Measurements from ENCODE around the gene SPAG16. TPM values are rescaled to one million over a fixed set of nuclear protein-coding genes. Genes with fewer than 3 reads are reported as not detected.

SPAG16 gene
- total and polyA plus RNA-seq, 2 donors from 2014 or later: 35.9 to 38.5 TPM

- Histone ChIP-seq H3K4me1 (ENCODE audit: control insufficient read depth in 2 of 3, insufficient read depth in 2 of 3, low read depth in 1 of 3, low read length in 3 of 3) (no peaks in the 10 kb centered on the region), H3K4me3 (ENCODE audit: low read length in 3 of 3) (no peak overlapping the region), H3K36me3 (ENCODE audit: control insufficient read depth in 2 of 3, insufficient read depth in 3 of 3, low read length in 3 of 3) (no peaks in the 10 kb centered on the region), H3K9me3 (ENCODE audit: control insufficient read depth in 2 of 3, insufficient read depth in 1 of 3, low read length in 3 of 3) (peaks cover 0 to 18% (median 7%) of the 10 kb centered on the region in 3 donors), H3K9ac (ENCODE audit: low read length in 3 of 3) (no peak overlapping the region), H3K27ac (ENCODE audit: low read depth in 2 of 2, low read length in 2 of 2) (no peak overlapping the region), H3K27me3 (ENCODE audit: control insufficient read depth, insufficient read depth, low read length) (no peaks in the 10 kb centered on the region)
- intact Hi-C loops (cut with DNase I): no loop called here
- no peak for TF ChIP-seq CTCF (IDR thresholded peaks at IDR 0.05; ENCODE audit: borderline replicate concordance, extremely low read depth, insufficient read depth)
- FAIRE-seq: no peak
- DNase-seq: no peak
Observed at GRCh38 chr2:213669657-213670056, 385.4 kb downstream of the SPAG16 start.

GRCh38 chr2:213678437-213679218 lies 394.4 kb downstream of the SPAG16 start:
- no peaks in the 10 kb centered on the region for H3K9me3 ChIP-seq (ENCODE audit: control insufficient read depth in 2 of 3, insufficient read depth in 1 of 3, low read length in 3 of 3)
- H3K36me3 ChIP-seq (ENCODE audit: control insufficient read depth in 2 of 3, insufficient read depth in 3 of 3, low read length in 3 of 3): no peaks in the 10 kb centered on the region
- DNase-seq (no peak), FAIRE-seq (no peak)
- no peak overlapping the region for H3K4me3 ChIP-seq (ENCODE audit: low read length in 3 of 3)
- no peak overlapping the region for H3K27ac ChIP-seq (ENCODE audit: low read depth in 2 of 2, low read length in 2 of 2)
- no peaks in the 10 kb centered on the region for H3K27me3 ChIP-seq (ENCODE audit: control insufficient read depth, insufficient read depth, low read length)
- no peaks in the 10 kb centered on the region for H3K4me1 ChIP-seq (ENCODE audit: control insufficient read depth in 2 of 3, insufficient read depth in 2 of 3, low read depth in 1 of 3, low read length in 3 of 3)
- H3K9ac ChIP-seq (ENCODE audit: low read length in 3 of 3): no peak overlapping the region
- TF ChIP-seq CTCF (IDR thresholded peaks at IDR 0.05; ENCODE audit: borderline replicate concordance, extremely low read depth, insufficient read depth): no peak
- intact Hi-C loops (cut with DNase I): no loop called here

GRCh38 chr2:213679894-213680293 lies 395.6 kb downstream of the SPAG16 start:
- Histone ChIP-seq H3K36me3 (ENCODE audit: control insufficient read depth in 2 of 3, insufficient read depth in 3 of 3, low read length in 3 of 3) (no peaks in the 10 kb centered on the region), H3K27ac (ENCODE audit: low read depth in 2 of 2, low read length in 2 of 2) (no peak overlapping the region), H3K27me3 (ENCODE audit: control insufficient read depth, insufficient read depth, low read length) (no peaks in the 10 kb centered on the region), H3K9ac (ENCODE audit: low read length in 3 of 3) (no peak overlapping the region), H3K4me1 (ENCODE audit: control insufficient read depth in 2 of 3, insufficient read depth in 2 of 3, low read depth in 1 of 3, low read length in 3 of 3) (no peaks in the 10 kb centered on the region), H3K4me3 (ENCODE audit: low read length in 3 of 3) (no peak overlapping the region), H3K9me3 (ENCODE audit: control insufficient read depth in 2 of 3, insufficient read depth in 1 of 3, low read length in 3 of 3) (no peaks in the 10 kb centered on the region)
- DNase-seq (no peak), FAIRE-seq (no peak)
- no peak for TF ChIP-seq CTCF (IDR thresholded peaks at IDR 0.05; ENCODE audit: borderline replicate concordance, extremely low read depth, insufficient read depth)
- intact Hi-C loops (cut with DNase I): no loop called here

Measured in kidney (tissue), 14 donors.